Measurements from ENCODE around the gene SSC5D.
"Not testable (repeated sequence)": the region's sequence is repeated elsewhere in the genome, so short reads cannot be mapped to it uniquely, and the experiment has no call there.

Gene SSC5D

DNA sequence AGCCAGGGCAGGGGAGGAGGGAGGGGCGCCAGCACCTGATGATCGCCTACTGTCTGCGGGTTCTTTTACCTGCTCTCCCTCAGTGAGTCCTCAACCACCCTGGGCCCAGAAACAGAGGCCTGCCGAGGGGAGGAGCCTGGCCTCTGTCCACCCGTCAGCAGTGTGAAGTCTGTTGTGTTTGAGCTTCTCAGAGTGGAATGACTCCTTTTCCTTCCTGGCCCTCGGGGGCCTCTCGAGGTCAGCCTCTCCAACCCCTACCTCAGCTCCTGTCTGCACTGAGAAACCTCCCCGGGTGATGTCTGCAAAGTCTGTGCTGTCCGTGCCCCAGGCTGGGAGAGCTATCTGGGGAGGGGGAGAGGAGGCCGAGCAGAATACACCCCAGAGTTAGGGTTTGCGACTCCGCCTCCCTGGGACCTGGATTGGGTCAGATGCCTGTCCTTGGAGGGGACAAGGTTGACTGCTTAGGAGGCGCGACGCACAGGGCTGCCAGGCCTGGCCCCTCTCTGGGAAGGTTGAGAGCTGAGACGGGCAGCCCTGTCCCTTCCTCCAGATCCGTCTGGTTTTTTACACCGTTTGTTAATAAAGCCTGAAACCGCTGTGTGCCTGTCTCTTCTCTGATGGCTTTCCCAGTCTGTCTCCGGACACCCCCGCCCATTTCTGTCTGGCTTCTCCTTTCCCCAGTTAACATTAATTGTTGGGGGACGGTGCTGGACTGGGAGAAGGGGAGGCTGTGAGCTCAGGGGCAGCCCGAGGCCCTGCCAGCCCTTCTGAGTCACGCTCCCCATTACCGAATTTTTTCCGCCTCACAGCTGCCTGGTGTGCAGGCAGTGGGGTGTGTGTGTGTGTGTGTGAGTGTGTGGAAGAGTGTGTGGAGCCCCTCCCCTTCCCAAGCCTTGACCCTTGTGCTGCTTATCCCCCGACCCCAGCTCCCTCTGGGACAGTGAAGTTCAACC, 989 bp upstream of the SSC5D start:
- peak; percentile 95 for DNase-seq (ENCODE audit: low read depth)

DNA sequence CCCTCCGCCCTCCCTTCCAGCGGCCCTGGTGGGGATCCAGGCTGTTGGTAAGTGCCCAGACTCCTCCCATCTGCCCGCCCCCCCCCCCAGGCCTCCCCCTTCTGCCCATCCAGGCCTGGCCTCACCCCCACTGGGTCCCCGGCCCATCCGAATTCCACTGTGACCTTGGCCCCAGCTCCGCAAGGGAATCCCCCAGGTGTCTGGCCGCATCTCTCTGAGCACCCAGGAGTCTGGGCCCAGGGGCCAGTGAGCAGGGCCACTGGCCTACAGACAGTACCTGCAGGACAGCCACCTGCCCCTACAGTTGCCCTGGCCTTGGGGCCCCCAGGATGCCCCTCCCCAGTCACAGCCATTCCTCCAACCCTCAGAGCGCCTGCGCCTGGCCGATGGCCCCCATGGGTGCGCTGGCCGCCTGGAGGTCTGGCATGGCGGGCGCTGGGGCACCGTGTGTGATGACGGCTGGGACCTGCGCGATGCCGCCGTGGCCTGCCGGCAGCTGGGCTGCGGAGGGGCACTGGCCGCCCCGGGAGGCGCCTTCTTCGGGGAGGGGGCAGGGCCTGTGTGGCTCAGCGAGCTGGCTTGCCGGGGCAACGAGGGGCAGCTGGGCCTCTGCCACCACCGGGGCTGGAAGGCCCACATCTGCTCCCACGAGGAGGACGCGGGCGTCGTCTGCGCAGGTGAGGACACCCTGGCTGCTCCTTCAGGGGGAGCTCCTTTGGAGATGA, 912 bp downstream of the SSC5D start:
- DNase-seq (ENCODE audit: low read depth), result peak; percentile 13

DNA sequence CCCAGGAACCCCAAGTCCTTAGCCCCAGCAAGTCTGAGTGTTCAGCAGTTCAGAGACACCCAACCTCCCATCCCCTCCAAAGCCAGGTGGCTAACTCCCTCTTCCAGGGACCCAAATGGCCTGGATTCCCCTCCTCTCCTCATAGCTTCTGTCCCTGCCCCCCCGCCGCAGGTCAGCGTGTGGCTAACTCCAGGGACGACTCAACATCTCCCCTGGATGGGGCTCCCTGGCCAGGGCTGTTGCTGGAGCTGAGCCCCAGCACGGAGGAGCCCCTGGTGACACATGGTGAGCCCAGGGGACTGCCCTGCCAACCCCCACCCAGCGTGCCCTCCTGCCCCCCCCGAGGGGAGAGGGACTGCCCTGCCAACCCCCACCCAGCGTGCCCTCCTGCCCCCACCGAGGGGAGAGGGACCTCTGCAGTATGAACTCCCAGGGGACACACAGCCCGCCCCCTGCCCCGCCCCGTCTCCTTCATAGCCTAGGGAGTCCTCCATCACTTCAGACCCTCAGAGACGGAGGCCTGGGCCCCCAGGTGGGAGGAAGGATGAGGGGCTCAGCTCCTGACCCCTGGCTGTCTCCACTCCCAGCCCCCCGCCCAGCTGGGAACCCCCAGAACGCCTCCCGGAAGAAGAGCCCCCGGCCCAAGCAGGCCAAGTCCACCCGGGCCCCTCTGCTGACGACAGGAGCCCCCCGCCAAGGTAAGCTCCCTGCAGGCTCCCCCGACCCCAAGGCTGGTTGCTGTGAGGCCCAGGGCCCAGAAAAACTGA, 1.7 kb downstream of the SSC5D start:
- DNase-seq (ENCODE audit: low read depth), result no peak

DNA sequence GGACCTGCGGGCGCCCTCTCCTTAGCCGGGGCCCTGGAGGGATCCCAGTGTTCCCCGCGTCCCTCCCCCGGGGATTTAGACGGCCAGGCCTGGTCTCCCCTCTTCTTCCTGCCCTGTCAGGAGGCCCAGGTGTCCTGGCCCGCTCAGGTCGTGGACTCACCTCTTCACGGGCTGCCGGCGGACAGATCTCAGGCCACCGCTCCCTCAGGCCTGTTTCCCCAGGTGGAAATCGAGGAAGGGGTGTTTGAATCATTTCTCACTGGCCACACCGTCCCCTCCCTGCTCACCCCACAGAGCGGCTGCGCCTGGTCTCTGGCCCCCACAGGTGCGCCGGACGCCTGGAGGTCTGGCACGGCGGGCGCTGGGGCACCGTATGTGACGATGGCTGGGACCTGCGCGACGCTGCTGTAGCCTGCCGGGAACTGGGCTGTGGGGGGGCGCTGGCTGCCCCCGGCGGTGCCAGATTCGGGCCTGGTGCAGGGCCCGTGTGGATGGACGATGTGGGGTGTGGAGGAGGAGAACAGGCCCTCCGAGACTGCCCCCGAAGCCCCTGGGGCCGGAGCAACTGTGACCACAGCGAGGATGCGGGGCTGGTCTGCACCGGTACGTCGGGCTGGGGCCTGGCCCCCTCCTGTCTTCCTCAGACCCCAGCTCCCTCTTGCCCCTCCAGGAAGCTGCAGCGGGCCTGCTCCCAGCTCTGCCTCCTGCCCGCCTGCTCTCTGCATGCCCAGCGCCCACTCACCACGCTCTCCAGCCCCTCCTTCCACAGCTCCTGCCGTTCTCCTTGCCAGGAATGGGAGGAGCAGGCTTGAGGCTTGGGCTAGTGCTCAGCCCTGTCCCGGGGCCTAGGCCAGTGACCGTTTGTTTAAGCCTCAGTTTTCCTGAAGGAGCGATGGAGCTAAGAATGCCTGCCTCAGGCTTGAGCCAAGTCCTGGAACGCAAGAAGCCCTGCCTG, 2.5 kb downstream of the SSC5D start:
- DNase-seq (ENCODE audit: low read depth), result no peak

DNA sequence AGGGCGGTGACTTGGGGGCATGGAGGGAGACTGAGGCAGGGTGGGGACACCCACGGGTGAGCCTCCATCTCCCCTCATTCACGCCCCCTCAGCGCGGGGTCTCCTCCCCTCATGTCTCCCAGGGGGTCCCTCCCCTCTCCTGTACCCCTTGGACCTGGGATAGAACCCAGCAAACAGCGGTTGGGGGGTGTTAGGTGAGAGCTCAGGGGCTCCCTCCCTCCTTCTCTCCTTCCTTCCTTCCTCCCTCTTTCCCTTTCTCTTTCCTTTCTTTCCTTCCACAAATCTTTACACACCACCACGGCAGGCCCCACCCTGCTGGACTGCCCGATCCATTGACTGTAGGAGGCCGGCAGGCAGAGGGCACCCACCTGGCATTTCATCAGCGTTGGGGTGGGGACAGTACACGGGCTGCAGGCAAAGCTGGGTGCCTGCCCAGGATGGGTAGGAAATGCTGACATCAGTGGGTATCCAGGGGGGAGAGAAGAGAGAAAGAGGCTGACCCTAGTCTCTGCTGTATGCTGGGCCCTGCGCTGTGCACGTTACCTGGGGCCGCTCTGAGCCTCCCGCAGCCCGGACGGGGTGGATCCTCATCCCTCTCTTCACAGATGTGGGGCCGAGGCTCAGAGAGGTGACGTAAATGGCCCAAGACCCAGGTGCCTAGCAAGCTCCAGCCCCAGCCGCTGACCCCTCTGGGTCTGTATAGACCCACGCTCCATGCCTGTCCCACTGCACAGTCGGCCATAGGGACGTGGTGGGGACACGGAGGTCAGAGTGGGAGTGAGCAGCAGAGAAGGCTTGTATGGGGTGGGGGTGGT, 3.5 kb downstream of the SSC5D start:
- peak; percentile 44 for DNase-seq (ENCODE audit: low read depth)

DNA sequence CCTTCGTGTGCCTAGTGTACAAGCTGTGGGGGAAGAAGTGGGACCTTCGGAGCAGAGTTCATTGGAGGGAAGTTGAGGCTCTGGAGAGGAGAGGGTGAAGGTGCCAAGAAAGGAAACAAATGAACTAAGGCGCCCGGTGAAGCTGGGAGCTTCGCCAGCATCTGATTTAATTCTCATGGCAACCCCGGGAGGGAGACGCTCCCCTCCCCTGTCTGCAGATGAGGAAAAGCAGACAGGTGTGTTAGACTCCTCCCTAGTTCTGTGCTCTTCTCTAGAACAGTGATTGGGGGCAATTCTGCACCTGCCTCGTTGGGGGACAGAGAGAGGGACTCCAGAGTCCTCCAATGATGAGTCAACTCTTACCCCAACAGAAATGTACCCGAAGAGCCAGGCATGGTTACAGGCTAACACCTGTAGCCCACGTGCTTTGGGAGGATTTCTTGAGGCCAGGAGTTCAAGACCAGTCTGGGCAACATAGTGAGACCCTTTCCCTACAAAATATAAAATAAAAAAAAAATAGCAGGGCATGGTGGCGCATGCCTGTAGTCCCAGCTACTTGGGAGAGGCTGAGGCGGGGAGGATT, 4.2 kb downstream of the SSC5D start:
- DNase-seq (ENCODE audit: low read depth), result no peak

DNA sequence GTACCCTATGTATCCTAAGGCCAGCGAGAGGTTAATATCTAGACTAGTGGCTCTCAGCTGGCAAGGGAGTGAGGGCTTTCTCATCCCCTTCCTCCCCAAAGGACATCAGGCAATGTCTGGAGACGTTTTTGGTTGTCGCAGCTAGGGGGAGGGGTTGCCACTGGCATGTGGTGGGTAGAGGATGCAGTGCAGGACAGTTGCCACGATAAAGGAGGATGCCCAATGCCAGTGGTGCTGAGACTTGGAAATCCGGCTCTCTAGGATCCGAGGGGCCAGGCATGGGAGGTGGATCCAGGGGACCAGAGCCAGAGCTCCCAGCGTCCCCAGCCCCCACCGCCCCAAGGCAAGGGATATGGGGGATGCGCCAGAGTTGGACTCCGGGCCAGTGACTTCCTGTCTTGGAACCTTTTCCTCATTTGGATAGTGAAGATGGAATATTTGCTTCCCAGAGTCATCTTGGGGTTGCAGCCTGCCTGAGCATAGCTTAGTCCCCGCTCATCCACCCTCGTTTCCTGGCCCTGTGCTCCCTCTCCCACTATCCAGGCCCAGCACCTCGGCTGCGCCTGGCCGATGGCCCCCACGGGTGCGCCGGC, 4.9 kb downstream of the SSC5D start:
- peak; percentile 43 for DNase-seq (ENCODE audit: low read depth)

DNA sequence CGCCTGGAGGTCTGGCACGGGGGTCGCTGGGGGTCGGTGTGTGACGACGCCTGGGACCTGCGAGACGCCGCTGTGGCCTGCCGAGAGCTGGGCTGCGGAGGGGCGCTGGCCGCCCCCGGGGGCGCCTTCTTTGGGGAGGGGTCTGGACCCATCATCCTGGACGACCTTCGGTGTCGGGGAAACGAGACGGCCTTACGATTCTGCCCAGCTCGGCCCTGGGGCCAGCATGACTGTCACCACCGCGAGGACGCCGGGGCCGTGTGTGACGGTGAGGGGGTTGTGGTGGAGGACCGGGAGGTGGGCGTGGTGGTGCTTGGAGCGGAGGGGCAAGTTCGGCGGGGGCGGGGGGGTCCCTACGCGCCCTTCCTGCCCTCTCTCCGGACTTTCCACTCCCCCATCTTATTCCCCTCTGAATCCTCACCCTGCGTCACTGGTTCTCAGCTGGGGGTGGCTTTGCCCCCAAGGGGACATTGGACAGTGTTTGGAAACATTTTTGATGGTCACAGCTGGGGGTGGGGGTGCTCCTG, 5.5 kb downstream of the SSC5D start:
- DNase-seq (ENCODE audit: low read depth), result peak; percentile 53

DNA sequence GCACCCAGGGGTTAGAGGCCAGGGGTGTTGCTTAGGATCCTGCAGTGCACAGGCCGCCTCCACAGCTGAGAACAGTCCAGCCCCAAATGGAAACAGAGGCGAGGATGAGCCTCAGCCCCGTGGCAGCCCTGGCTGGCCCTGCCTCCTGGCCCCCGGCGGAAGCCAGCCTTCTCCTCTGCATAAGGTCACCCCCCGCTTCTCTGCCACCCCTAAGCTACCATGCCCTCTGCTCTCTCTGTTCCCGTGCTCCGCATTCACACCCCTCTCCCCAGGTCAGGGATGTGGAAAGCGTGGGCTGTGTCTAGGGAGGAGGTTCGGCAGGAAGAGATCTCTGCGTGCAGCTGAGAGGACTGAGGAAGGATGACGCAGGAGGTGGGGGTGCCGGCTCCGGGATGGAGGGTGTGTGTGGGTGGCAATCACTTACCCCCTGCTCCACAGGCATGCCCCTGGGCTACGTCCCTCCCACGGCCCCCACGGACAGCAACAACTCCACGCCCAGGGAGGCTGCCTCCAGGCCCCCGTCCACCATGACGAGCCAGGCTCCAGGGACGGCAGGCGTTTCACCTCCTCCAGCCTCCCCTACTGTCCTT, 6.0 kb downstream of the SSC5D start:
- DNase-seq (ENCODE audit: low read depth), result peak; percentile 87

DNA sequence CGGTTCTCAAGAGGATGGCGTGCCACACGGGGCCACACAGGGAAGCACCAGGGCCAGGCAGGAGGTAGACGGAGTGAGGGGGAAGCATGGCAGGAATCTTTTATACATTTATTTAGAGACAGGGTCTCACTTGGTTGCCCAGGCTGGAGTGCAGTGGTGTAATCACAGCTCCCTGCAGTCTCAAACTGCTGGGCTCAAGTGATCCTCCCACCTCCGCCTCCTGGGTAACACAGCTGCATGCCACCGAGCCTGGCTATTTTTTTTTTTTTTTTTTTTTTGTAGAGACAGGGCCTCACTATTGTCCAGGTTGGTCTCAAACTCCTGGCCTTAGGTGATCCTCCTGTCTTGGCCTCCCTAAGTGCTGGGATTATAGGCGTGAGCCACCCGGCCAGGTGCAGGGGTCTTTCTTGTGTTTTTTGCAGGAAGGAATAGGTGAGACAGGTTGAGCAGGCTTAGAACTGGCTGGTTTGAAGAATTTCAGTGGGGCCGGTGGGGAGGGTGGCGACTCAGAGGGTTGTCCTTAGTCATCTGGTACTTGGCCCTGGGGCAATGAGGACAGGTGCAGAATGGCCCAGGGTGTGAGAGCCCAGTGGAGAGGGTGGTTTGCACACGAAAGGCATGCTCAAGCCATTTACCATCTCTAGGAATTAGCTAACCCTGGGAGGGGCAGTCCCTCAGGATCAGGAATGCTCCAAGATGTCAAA, 7.6 kb downstream of the SSC5D start:
- DNase-seq (ENCODE audit: low read depth), result no peak

DNA sequence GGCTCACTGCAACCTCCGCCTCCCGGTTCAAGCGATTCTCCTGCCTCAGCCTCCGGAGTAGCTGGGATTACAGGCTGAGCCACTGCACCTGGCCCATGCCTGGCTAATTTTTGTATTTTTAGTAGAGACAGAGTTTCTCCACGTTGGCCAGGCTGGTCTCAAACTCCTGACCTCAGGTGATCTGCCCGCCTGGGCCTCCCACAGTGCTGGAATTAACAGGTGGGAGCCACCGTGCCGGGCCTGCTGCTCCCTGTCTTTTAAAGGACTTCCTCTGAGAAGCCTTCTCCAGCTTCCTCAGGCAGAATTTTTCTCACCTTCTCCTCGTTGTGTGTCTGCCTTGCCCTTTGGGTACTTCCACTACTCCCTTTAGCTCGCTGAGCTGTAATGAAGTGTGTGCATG, 8.6 kb downstream of the SSC5D start:
- DNase-seq (ENCODE audit: low read depth), result not testable (repeated sequence)

DNA sequence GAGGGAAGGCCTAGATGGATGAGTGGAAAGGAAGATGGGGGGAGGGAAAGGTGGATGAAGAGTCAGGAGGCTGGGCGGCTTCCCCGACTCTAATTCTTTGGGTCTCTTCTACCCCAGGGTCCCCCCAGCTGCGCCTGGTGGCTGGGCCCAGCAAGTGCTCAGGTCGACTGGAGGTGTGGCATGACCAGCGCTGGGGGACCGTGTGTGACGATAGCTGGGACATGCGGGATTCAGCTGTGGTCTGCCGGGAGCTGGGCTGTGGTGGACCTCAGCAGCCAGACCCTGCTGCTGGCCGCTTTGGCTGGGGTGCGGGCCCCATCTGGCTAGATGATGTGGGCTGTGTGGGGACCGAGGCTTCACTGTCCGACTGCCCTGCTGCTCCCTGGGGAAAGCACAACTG, 9.5 kb downstream of the SSC5D start:
- no peak for DNase-seq (ENCODE audit: low read depth)

DNA sequence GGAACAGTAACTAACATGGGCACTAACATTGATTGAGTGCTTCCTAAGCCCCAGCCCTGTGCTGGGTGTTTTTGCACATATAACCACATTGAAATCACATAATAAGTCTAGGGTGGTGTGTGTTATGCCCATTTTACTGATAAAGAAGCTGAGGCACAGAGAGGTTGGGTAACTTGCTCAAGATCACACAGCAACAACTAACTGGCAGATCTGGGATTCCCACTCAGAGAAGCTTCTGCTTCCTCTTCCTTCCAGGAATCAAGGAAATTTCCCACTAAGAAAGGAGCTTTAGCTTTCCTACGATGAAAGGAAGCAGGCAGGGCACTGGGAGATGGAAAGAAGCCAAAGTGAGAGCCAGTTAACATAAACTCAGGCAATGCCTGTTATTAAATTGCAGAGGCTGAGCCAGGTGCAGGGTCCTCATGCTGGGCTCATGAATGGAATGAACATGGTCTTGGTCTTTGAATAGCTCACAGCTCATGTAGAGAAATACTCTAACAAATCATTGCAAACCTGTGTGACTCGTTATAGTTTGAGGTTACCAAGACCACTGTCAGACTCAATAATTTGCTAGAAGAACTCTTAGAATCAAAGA, 10.1 kb downstream of the SSC5D start:
- no peak for DNase-seq (ENCODE audit: low read depth)

DNA sequence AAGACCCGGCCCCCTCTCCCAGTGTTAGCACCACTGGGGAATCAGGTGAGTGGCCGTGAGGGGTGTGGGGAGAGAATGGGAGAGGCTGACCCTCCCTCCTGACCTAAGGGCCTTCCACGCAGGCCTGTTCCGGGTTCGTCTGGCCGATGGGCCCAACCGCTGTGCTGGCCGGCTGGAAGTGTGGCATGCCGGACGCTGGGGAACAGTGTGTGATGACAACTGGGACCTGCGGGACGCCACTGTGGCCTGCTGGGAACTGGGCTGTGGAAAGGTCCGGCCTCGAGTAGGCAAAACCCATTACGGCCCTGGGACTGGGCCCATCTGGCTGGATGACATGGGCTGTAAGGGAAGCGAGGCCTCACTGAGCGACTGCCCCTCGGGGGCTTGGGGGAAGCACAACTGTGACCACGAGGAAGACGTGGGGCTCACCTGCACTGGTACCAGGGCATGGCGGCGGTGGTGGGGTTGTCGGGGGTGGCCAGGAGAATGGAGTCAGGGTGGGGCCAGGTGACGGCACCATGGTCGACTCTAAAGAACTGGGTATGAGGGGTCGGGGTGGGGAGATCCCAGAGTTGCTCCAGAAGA, 12.2 kb downstream of the SSC5D start:
- no peak for DNase-seq (ENCODE audit: low read depth)

DNA sequence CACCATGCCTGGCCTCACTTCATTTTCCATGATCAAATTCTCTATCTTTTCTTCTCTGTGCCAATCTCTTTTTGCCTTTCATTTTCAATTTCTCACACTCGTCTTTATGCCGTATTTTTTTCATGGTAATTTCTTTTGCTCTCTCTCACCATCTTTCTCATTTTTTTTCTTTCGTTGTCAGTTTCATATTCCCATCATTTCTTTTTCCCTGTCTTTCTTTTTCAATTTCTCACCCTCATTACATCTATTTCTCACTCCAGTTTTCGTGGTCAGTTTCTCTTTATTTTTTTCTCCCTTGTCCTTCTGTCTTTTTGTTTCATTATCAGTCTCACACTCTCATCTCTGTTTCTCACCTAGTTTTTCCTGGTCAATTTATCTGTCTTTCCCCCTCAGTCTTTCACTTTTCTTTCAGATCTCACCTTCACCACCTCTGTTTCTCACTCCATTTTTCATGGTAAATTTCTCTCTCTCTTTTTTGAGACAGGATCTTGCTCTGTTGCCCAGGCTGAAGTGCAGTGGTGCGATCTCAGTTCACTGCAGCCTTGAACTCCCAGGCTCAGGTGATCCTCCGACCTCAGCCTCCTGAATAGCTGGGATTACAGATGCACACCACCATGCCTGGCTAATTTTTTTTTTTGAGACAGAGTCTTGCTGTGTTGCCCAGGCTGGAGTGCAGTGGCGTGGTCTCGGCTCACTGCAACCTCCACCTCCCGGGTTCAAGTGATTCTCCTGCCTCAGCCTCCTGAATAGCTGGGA, 14.1 kb downstream of the SSC5D start:
- DNase-seq (ENCODE audit: low read depth), result no peak

DNA sequence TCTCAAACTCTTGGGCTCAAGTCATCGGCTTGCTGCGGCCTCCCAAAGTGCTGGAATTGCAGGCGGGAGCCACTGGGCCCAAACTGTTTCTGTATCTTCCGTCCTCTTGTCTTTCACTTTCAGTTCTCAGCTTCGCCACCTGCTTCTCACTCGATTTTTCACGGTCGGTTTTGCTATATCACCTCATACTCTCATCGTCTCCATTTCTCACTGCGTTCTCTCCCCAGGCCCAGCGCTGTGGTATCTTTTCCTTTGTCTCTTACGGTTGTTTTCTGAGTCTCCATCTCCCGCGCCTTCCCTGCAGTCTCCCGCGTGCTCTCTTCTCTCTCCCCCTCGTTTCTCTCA, 14.9 kb downstream of the SSC5D start:
- no peak for DNase-seq (ENCODE audit: low read depth)

All from fibroblast of gingiva (primary cell).